ACHN (cell line): Measurements from ENCODE around the gene USP12.
"Not testable (repeated sequence)": the region's sequence is repeated elsewhere in the genome, so short reads cannot be mapped to it uniquely, and the experiment has no call there.

ENCODE experiments used
- DNase-seq: peaks from one replicate; pipeline ENCODE4 v3.0.0-alpha.2; 2015
- in situ Hi-C: cut with HindIII; loops from 2 replicates; pipeline ENCODE4 v1.10.0; 2017; ENCODE audit warnings: low sequenced_read_pairs, low pct_ligation_motif_present, low pct_unique_long_range_greater_than_20kb

Gene USP12

DNA sequence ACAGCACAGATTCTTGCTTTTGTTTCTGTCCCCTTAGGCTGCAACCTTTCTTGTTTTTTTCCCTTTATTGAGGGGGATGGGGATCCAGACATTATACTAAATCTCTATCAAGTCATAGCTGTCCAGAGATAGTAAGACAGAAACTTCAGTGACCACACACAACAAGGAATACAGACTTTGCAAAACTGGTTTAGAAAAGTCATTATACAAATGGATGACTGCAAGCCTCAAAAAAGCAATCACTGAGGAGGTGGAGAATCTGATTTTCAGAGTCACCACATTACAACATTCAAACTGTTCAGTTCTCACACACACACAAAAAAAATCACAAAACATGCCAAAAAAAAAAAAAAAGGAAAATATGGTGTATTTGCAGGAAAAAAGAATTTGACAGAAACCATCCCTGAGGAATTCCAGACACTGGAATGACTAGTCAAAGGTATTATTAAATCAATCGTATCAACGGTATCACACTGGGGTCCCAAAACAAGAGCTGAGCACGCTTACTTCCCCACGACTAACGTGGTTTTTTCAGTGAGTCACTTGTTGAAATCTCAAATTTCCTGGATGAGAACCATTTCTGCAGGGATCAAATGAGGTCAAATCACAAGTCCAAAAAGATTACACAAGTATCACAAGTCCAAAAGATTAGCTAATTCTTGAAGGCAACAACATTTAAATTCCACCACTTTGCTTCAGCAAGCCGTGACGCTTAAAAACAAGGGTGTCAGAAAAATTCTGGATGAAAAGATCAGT, 41.2 kb downstream of the USP12 start:
- no peak for DNase-seq
- in situ Hi-C loops, result no loop called here

GRCh38 chr13:27128825-27129627, 42.6 kb downstream of the USP12 start:
- no peak for DNase-seq
- in situ Hi-C loops, result no loop called here

GRCh38 chr13:27126859-27127258, 44.8 kb downstream of the USP12 start:
- in situ Hi-C loops, result no loop called here

GRCh38 chr13:27125357-27126282, 46.0 kb downstream of the USP12 start:
- in situ Hi-C loops, result no loop called here
- DNase-seq, result no peak

More at GRCh38 chr13:27126859-27127258, 44.8 kb downstream of the USP12 start:
- no peak for DNase-seq

DNA sequence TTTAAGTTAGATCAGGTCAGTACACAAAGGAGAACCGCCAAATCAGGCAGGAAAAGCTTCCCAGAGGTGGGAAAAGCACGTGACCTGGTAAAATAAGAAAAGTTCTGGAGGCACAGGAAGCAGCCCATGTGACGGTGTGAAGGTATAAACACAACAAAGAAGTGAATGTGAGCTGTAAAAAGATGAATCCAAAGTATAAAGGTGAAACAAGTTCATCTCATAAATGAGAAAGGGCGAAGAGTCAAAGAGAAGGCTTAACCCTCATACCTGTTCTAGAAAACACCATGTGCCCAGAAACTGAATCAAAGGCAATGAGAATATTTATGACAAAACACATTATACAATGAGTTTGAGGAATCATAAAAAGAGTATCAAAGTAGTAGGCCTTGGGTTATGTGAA, 47.0 kb downstream of the USP12 start:
- in situ Hi-C loops, result no loop called here
- DNase-seq, result no peak

DNA sequence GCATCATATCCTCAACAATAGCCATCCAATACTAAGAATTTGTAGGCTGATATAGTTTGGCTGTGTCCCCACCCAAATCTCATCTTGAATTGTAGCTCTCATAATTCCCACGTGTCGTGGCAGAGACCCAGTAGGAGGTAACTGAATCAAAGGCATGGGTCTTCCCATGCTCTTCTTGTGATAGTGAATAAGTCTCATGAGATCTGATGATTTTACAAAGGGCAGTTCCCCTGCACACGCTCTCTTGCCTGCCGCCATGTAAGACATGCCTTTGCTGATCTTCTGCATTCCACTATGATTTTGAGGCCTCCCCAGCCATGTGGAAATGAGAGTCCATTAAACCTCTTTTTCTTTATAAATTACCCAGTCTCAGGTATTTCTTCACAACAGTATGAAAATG, 48.2 kb downstream of the USP12 start:
- in situ Hi-C loops, DNase-seq: not testable (repeated sequence)

- no peak for DNase-seq
- in situ Hi-C loops, result no loop called here
Observed at GRCh38 chr13:27122036-27122435, 49.6 kb downstream of the USP12 start.

- in situ Hi-C loops, result no loop called here
- no peak for DNase-seq
Observed at GRCh38 chr13:27120811-27121210, 50.8 kb downstream of the USP12 start.

DNA sequence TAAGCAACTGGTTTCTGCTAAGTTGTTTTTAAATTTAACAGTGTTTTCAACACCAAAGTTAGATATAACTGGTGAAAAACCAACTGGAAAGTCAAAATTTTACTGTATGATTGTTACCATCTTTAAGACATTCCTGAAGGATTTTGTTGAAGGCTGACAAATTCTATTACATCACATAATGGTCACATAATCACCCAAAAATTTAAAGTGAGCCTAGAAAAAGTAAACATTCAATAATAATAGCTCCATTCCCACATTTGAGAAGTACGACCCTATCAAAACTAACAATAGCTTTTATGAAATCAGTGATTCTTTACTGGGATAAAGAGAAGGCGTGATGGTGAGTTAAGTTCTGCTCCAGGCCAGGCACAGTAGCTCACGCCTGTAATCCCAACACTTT, 51.6 kb downstream of the USP12 start:
- DNase-seq, result no peak
- in situ Hi-C loops, result no loop called here

DNA sequence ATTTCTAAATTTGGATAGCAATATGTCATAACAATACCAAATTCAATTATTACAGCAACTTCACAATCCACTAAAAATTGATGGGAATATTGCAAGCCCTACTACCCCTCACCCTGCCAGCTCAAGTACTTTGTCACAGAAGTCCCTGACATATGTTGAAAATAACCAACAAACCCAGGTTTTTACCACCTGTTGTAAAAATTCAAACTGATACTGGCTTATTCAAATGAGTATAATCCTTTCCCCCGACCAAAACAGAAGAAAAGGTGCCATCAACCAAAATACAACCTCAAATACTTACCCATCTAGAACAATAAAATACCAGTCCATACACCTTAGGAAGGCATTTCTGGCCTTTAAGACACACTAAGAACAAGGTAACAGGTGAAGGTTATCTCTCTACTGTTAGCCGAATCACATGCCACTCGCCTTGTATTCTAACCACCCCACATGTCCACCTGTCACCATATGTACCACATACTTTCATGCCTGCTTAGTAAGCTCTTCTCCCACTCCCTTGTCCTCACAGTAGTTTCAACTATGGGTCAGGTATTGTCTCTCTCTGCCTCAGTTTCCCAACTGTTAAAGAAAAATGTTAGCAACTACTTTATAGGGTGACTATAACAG, 53.1 kb downstream of the USP12 start:
- in situ Hi-C loops, result no loop called here
- no peak for DNase-seq

DNA sequence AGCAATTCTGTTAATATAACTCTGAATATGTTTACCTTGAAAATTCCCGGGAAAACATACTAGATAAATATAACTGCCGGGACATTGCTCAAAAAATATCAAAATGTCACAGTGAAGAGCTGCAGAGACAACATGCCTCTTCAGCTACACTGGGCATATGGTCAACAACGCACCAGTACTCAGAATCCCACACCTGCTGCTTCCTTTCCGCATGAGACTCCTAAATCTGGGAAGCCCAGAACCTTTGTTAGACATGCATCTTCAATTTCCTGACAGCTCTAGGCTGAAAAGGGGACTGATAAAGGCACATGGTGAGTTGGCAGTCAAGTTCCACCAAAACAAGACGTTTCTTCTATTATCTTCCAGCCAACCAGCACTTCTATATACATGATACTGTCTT, 53.7 kb downstream of the USP12 start:
- in situ Hi-C loops, result no loop called here
- DNase-seq, result no peak

GRCh38 chr13:27117158-27117557, 54.5 kb downstream of the USP12 start:
- DNase-seq, result no peak
- in situ Hi-C loops, result no loop called here

DNA sequence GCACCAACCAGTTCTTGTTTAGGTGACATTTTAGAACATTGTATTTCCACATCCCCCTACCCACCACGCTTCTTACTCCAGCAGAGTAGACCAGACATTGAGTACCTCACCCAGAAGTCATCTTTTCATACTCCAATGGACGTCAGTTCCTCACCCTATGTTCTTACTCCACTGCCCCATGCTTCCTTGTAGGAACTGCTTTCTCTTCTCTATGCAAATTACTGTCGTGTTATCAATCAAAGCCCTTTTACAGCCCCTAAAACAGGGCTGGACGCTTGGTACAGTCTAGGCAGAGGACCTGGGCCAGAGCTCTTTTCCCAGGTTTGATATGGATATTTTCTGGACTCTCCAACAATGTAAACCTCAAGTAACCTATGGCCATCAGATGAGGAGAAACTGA, 58.2 kb downstream of the USP12 start:
- in situ Hi-C loops, result no loop called here
- no peak for DNase-seq

GRCh38 chr13:27112006-27112405, 59.6 kb downstream of the USP12 start:
- in situ Hi-C loops, result no loop called here
- no peak for DNase-seq

DNA sequence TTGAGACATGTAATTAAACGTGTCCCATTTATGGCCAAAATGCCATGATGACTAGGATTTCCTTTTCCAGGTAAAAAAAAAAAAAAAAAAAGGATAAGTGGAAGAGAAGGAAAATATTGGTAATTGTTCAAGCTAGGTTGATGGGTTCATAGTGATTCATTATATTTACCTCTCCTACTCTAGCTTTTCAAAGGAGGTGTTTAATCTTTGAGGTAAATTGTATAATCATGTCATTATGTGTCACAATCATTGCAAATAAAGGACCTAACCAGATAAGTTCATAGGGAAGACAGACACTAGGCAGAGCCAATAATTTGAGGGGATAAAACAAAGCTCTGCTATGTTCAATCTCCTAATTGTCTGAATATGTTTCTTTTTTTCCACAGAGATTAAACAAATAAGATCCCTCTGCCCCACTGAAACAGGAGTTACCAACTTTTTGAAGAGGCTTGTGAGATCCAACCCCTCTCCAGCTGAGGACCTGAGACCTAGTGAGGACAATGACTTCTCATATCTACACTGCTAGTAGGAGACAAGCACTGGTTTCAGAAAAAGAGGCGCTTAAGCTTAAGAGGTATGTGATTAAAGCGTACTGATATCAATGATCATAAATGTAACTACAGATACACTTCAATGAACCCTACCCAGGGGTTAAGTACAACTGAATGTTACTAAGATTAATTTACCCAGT, 61.4 kb downstream of the USP12 start:
- in situ Hi-C loops, result no loop called here
- DNase-seq, result no peak

DNA sequence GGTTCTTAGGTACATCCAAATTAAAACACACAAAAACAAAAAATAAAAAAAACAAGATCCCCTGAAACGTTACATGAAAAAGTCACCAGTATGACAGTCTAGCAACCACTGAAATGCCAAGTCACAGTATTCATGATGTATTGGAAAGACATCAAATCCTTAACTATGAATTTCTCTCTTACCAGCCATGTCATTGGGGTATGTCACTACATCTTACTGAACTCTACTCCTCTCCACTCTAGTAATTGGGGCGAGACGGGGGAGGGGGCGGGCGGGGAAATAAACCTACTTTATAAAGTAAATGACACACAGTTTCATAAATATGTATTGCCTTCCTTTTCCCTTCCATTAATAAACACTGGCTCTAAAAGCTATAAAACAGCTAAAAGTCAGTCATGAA, 65.5 kb downstream of the USP12 start:
- in situ Hi-C loops, result no loop called here
- DNase-seq, result no peak

DNA sequence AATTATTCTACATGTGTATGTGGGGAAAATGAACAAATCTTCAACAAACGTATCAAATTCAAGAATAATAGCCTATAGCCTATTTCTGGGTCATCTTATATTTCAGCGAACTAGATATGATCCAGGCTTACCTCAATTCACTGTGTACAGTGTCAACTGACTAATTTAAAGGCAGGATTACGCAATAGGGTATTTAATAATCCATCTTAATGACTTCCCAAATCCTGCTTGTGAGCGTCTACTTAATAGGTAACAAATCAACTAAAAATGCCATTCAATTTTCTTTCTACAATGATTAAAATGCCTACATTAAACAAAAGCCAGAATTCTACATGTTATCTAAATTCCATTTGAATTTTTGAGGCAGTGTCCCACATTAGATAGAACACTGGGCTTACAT, 67.0 kb downstream of the USP12 start:
- no peak for DNase-seq
- in situ Hi-C loops, result no loop called here

DNA sequence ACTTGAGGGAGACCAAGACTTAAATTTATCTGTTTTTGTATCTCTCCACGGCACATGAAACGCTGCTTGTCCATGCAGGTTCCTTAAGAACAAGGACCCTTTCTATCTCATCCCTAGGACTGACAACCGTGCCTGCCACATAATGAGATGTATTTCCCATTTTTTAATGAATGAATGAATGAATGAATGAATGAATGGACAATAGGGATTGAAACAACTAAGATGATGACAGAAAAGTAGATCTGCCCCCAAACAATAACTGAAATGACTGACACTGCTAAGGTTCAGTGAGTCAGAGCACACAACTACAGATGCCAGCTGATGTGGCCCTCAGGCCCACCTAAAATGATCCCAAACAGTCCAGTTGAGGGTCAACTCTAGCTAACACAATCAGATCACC, 69.8 kb downstream of the USP12 start:
- DNase-seq, result no peak
- in situ Hi-C loops, result no loop called here
